Activated CD4-positive, alpha-beta T cell treated with anti-CD3 and anti-CD28 coated beads for 24 hours (primary cell): ENCODE data around the gene TRIM14.
"Not testable (repeated sequence)": the region's sequence is repeated elsewhere in the genome, so short reads cannot be mapped to it uniquely, and the experiment has no call there.

Experiments used
- DNase-seq, 2 donors: peaks; one replicate each; pipeline ENCODE4 v3.0.0-alpha.2; 2020; ENCODE audit warnings: low read depth in 2 of 2

The TRIM14 gene

GRCh38 chr9:98108531-98109031 is 10.4 kb downstream of the TRIM14 start:
- no peak for DNase-seq

DNA sequence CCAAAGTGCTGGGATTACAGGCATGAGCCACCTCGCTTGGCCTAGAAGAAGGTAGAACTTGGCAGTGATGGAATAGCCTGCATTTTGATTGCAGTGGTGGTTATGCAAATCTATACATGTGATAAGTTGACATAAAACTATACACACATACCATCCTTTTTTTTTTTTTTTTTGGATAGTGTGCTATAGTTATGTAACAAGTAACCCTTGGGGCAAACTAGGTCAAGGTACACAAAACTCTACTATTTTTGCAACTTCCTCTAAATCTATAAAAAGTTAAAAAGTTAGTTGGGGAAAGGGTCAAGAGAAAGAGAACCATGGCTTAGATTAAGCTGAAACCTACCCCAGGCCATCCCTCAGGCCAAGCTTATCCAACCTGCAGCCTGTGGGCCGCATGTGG is 11.1 kb downstream of the TRIM14 start:
- no peak for DNase-seq

GRCh38 chr9:98105006-98105405 is 14.0 kb downstream of the TRIM14 start:
- no peak for DNase-seq

DNA sequence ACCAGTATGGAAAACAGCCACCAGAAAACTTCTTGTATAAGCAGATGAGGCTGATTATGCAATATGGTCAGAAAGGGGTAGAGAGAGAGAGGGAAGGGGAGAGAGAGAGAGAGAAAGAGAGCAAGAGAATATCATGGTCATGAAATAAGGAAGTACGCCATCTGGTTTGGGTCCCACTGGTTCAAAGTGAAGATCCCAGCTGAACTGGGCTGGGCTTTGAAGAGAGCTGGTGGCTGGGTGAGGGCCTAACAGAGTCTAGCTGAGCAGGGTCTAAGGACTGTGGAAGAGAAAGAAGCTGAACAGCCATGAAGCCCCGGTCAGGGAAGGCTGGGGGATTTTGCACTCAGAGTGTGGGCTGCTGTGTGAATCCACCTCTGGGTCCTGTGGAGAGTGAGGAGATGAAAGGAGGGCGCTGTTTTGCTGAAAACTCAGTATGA is 14.6 kb downstream of the TRIM14 start:
- no peak for DNase-seq

- peak; percentile 47 to 59 for DNase-seq
These were observed 17.2 kb downstream of the TRIM14 start for GRCh38 chr9:98101868-98102273.

- DNase-seq, result no peak
These were observed 17.6 kb downstream of the TRIM14 start for GRCh38 chr9:98101416-98101815.

DNA sequence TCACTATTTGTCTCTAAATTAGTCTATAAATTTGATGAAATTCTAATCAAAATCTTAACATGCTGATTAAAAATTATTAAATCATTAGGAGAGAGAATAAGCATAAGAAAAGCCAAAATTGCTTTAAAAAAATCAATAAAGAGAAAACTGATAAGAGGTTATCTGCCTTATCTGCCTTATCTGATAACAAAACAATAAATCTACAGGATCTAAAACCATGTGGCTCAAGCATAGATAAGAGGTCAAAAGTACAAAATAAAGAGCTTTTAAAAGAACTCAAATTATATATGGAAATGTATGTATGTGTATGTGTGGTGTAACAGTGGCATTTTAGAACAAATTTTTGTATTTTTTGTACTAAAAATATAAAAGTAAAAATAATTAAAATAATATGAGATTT is 18.6 kb downstream of the TRIM14 start:
- no peak for DNase-seq

DNA sequence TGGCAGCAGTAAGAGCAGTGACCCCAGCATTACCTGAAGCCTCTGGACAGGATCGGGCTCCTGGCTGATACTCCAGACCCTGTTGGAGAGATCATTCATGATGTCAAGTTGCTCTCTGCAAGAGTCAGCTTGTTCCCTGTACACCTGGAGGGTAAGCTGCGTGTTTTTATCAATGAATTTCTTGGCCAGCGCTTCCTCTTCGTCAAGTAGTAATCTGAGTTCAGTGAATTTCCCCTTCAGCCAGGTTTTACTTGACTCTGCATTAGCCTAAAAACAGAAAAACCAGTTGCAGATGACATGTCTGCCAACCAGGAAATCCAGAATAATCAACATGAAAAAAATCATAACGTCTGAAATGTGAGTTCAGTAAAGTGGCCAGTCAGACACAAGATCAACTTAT is 19.1 kb downstream of the TRIM14 start:
- DNase-seq, result no peak

GRCh38 chr9:98099346-98099745 is 19.7 kb downstream of the TRIM14 start:
- no peak for DNase-seq

- DNase-seq, result no peak
These were observed 21.2 kb downstream of the TRIM14 start for GRCh38 chr9:98097836-98098235.

- DNase-seq, result no peak
These were observed 22.9 kb downstream of the TRIM14 start for GRCh38 chr9:98096091-98096490.

- DNase-seq, result no peak
These were observed 23.6 kb downstream of the TRIM14 start for GRCh38 chr9:98095401-98095800.

- no peak for DNase-seq
These were observed 24.2 kb downstream of the TRIM14 start for GRCh38 chr9:98094851-98095250.

GRCh38 chr9:98094316-98094715 is 24.7 kb downstream of the TRIM14 start:
- DNase-seq, result no peak

GRCh38 chr9:98092613-98092931 is 26.4 kb downstream of the TRIM14 start:
- DNase-seq, result no peak

GRCh38 chr9:98091735-98092612 is 27.0 kb downstream of the TRIM14 start:
- DNase-seq, result no peak

DNA sequence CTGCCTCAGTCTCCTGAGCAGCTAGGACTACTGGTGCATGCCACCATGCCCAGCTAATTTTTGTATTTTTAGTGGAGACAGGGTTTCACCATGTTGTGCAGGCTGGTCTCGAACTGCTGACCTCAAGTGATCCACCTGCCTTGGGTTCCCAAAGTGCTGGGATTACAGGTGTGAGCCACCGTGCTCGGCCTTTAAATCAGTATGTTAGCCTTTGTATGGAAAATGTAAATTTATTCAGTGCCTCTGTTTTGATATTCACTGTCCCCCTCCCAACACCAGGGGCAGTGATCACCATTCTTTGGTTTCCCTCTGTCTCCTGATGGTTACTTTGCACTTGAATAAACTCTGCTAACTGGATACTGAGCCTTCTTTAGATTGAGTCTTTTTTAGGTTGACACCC is 28.3 kb downstream of the TRIM14 start:
- DNase-seq, result not testable (repeated sequence)

DNA sequence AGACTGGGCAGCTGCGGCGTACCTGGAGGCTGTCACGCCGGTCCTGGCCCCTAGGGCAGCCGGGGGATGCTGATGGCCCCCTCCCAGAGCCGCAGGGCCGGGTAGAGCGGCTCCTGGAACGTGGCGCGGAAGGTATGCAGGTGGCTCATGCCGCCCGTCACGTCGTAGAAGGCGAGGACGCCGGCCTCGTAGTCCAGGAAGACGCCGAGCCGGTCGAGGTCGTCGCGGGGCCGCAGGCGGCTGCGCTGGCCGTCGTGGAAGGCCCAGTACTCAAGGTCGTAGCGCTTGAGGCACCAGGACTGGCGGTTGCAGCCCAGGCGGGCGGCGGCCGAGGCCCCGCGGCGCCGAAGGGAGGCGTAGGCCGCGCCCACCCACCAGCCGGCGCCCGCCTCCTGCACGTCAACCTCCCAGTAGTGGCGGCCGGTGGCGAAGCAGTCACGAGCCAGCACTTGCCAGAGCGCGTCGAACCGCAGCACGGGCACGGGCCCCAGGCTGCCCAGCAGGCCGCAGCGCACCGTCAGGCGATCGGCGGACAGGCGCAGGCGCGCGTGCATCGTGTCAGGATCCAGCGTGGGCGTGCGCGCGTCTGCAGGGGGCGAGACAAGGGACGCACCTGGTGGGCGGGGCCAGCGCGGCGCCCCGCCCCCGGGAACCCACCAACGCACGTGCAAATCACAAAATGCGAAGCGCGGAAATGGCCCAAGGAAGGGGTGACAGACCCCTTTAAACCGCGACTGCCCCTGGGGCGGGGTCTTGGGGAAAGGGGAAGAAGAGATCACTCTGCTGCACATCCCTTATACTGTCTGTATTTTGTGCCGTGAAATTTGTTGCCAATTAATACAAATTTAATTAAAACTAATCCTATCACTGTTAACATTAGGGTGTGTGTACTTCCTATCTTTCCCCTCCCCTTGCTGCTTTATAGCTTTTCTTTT is 31.3 kb downstream of the TRIM14 start:
- DNase-seq, result no peak

DNA sequence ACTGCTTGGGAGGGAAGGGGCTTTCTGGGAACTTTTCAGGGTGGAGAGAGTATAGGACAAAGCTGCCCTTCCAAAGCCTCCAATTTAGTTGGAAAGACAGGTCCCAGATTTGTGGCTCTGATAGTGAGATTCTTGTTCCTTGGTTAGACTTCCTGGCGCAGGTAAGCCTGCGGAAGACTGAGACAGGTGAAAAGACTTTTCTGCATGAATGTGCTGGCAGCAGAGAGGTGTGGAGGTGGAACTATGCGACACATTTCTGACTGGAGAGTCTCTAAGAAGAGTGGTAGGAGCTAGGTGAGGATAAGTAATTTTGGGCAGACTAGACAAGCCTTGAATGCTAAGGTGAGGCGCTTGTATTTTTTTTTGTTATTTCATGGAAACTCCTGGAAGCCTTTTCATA is 32.6 kb downstream of the TRIM14 start:
- DNase-seq, result no peak

- DNase-seq, result no peak
These were observed 33.1 kb downstream of the TRIM14 start for GRCh38 chr9:98085944-98086343.

DNA sequence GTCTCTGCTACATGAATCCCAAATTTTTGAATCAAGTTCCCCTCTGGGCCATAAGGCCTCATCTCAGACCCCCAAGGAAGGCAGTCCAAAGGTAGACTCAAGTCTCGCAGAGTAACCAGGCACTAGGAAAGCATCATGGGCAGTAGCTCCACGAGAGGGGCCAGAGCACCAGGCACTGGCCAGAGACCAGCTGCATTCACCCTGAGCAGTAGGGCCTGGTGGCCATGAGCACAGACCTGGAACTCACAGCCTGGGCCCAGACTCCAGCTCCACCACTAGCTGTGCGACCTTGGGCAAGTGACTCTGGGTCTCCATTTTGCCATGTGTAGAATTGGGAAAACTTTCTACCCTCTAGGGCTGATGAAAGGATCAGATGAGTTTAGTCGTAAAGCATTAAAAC is 34.0 kb downstream of the TRIM14 start:
- DNase-seq, result no peak

GRCh38 chr9:98084396-98084795 is 34.6 kb downstream of the TRIM14 start:
- DNase-seq, result no peak
